AG10803 (cell line): ENCODE measurements around the gene SPCS1.

Experiments
- DNase-seq: peaks from one replicate; pipeline ENCODE4 v3.0.0; 2010; ENCODE audit warnings: low read depth
- H3K4me3 ChIP-seq: 2 replicates; pipeline ENCODE4 v1.5.1; 2011; ENCODE audit warnings: mild to moderate bottlenecking, low read length, control low read depth
- TF ChIP-seq, protein P1 (sequence below): conservative IDR thresholded peaks from 2 replicates; pipeline ENCODE4 v1.5.1; 2011; ENCODE audit warnings: mild to moderate bottlenecking, low read length, control low read depth, inconsistent platforms

Gene SPCS1

GRCh38 chr3:52705438-52705687, 543 bp upstream of the SPCS1 start:
- TF ChIP-seq, protein P1, sequence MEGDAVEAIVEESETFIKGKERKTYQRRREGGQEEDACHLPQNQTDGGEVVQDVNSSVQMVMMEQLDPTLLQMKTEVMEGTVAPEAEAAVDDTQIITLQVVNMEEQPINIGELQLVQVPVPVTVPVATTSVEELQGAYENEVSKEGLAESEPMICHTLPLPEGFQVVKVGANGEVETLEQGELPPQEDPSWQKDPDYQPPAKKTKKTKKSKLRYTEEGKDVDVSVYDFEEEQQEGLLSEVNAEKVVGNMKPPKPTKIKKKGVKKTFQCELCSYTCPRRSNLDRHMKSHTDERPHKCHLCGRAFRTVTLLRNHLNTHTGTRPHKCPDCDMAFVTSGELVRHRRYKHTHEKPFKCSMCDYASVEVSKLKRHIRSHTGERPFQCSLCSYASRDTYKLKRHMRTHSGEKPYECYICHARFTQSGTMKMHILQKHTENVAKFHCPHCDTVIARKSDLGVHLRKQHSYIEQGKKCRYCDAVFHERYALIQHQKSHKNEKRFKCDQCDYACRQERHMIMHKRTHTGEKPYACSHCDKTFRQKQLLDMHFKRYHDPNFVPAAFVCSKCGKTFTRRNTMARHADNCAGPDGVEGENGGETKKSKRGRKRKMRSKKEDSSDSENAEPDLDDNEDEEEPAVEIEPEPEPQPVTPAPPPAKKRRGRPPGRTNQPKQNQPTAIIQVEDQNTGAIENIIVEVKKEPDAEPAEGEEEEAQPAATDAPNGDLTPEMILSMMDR, result no peak
- DNase-seq, result no peak
- peak overlapping the region; percentile 98 for H3K4me3 ChIP-seq

DNA sequence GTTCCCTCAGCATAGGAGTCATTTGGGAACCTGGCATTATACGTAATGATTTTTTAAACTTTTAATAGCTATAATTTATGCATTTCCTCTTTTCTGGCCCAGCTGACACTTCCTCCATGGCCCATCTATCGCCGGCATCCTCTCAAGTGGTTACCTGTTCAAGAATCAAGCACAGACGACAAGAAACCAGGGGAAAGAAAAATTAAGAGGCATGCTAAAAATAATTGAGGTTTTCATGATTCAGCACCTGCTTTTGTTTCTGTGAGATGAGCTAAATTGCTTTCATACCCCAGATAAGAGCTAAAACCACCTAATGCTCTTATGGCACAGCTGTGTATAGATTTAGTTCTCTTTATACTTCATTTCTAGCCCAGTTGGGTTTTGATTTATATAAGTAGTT, 1.7 kb downstream of the SPCS1 start:
- H3K4me3 ChIP-seq, result no peak overlapping the region
- TF ChIP-seq, protein P1, result no peak
- DNase-seq, result no peak

DNA sequence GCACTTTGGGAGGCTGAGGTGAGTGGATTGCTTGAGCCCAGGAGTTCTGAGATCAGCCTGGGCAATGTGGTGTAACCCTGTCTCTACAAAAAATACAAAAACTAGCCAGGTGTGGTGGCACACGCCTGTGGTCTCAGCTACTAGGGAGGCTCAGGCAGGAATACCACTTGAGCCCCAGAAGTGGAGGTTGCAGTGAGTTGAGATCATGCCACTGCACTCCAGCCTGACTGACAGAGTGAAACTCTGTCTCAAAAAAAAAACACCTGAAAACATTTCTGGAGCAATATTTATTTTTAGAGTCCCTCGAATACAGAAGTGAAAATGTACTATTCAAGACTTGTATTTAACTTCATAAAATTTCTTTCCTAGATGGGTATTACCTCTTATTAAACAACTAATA, 4.6 kb downstream of the SPCS1 start:
- H3K4me3 ChIP-seq, result no peak overlapping the region
- TF ChIP-seq, protein P1, result no peak
- no peak for DNase-seq

GRCh38 chr3:52712291-52713212, 6.6 kb downstream of the SPCS1 start:
- H3K4me3 ChIP-seq, result no peak overlapping the region
- no peak for DNase-seq
- TF ChIP-seq, protein P1, result no peak

DNA sequence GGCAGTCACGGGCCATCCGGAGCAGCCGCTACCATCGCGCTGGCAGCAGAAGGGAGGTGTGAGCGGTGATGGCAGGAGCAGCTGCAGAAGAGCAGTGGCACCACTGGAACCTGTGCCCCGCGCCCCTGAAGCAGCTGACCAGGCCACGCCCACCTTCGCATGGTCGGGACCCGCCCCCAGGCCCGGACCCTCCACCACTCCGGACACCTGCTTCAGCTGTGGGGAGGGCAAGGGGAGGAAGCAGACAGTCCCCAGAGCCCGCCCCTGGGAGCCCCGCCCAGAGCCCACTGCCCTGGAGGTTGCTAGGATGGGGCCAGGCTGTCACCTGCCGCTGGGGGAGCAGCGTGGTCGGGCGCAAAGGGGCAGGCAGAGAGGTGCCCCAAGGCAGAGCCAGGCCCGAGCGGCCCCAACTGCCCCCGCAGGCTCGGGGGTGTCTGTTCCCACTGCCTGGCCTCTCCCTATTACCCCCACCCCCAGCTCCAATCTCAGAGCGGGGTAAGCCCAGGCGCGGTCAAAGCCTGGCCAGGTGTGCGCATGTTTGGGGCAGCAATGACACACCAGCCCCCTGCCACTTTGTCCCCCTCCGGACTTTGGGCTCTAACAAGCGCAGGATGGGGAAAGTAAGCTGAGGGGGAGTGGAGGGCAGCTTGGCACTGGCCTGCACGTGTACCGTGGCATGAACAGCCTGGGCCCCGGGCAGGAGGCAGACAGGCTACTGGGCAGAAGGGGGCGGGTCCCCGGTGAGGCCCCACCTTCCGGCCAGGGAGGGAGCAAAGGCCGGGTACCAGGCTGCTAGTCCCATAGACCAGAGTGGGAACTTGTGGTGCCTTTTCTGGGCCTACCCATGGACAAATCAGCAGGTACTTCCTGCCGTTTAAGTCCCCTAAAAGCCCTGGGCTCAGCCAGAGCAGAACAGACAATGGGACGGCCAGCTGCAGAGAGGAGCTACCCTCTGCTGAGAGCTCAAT, 8.7 kb downstream of the SPCS1 start:
- TF ChIP-seq, protein P1, result no peak
- no peak for DNase-seq
- H3K4me3 ChIP-seq, result no peak overlapping the region

DNA sequence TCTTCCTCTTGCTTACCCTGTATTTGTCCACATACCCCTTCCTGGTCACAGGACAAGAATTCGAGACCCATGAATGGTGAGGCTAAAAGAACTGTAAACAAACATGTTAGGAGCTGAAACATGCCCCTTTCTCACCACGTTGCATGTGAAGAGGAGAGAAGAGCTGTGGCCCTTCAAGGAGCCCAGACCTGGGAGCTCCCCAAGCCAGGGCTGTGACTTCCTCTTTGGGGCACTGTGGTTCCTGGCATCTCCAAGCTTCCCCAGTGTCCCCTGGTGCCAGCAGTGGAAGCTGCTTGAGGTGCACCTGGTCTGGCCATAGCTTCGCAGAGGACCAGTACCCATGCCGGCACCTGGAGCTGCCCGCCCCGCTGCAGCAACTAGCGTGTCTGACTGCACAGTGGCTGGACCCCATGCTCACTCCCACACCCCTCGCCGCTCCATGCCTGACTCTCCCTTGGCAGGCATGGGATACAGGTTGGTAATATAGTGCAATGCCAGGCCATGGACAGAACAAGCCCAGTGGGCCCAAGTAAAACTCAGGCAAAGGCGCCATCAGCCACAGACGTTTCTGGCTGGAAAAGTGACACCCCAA, 9.9 kb downstream of the SPCS1 start:
- no peak overlapping the region for H3K4me3 ChIP-seq
- no peak for DNase-seq
- TF ChIP-seq, protein P1, result no peak
